HG03354 (cell line): ENCODE measurements around the gene UBE2D1.
"Not testable (repeated sequence)": the region's sequence is repeated elsewhere in the genome, so short reads cannot be mapped to it uniquely, and the experiment has no call there.

Experiments
- ATAC-seq: cut with Tn5 transposase; IDR thresholded peaks from one replicate; pipeline ENCODE4 v1.9.1; 2021; ENCODE audit warnings: mild to moderate bottlenecking; ENCODE audit not compliant: unreplicated experiment, poor library complexity, severe bottlenecking

UBE2D1 gene

DNA sequence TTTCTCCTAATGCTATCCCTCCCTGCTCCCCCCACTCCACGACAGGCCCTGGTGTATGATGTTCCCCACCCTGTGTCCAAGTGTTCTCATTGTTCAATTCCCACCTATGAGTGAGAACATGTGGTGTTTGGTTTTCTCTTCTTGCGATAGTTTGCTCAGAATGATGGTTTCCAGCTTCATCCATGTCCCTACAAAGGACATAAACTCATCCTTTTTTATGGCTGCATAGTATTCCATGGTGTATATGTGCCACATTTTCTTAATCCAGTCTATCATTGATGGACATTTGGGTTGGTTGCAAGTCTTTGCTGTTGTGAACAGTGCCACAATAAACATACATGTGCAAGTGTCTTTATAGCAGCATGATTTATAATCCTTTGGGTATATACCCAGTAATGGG, 83.1 kb downstream of the UBE2D1 start:
- not testable (repeated sequence) for ATAC-seq
